ENCODE data around the gene SCAF11. TPM values are rescaled to one million over a fixed set of nuclear protein-coding genes. Genes with fewer than 3 reads are reported as not detected.

The SCAF11 gene
- total RNA-seq, 4 donors from 2014 or later: 109 to 144 (median 135) TPM

DNA sequence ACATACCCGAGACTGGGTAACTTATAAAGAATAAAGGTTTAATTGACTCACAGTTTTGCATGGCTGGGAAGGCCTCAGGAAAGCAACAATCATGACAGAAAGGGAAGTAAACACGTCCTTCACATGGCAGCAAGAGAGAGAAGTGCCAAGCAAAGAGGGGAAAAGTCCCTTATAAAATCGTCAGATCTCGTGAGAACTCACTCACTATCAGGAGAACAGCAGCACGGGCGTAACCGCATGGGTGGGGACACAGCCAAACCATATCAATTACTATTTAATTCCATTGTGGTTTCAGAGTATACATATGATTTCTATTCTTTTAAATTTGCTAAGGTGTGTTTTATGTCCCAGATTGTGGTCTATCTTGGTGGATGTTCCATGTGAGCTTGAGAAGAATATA, 117.9 kb downstream of the SCAF11 start:
- intact Hi-C loops (cut with DNase I; ENCODE audit: low total_unique reads): no loop called here
- 87 to 88% methylated on average over 7 of the region's 7 CpGs for WGBS, 2 donors
- no peak for TF ChIP-seq POLR2A (IDR thresholded peaks at IDR 0.05)
- TF ChIP-seq, protein P1, sequence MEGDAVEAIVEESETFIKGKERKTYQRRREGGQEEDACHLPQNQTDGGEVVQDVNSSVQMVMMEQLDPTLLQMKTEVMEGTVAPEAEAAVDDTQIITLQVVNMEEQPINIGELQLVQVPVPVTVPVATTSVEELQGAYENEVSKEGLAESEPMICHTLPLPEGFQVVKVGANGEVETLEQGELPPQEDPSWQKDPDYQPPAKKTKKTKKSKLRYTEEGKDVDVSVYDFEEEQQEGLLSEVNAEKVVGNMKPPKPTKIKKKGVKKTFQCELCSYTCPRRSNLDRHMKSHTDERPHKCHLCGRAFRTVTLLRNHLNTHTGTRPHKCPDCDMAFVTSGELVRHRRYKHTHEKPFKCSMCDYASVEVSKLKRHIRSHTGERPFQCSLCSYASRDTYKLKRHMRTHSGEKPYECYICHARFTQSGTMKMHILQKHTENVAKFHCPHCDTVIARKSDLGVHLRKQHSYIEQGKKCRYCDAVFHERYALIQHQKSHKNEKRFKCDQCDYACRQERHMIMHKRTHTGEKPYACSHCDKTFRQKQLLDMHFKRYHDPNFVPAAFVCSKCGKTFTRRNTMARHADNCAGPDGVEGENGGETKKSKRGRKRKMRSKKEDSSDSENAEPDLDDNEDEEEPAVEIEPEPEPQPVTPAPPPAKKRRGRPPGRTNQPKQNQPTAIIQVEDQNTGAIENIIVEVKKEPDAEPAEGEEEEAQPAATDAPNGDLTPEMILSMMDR (IDR thresholded peaks at IDR 0.05): no peak
- no peak overlapping the region for H3K4me3 ChIP-seq (ENCODE audit: low read depth, poor library complexity, severe bottlenecking)
- DNase-seq (ENCODE audit: low spot score in 2 of 2): no peak
